ENCODE data around the gene AQP6.

The AQP6 gene

GRCh38 chr12:49942921-49943624, 29.7 kb upstream of the AQP6 start:
- DNase-seq (ENCODE audit: low spot score) = no peak

- DNase-seq (ENCODE audit: low spot score) = no peak
Measured at GRCh38 chr12:49943625-49943960, 29.2 kb upstream of the AQP6 start.

- no peak for DNase-seq (ENCODE audit: low spot score)
Measured at GRCh38 chr12:49944046-49944445, 28.7 kb upstream of the AQP6 start.

- no peak for DNase-seq (ENCODE audit: low spot score)
Measured at GRCh38 chr12:49944718-49945117, 28.0 kb upstream of the AQP6 start.

GRCh38 chr12:49945394-49946080, 27.2 kb upstream of the AQP6 start:
- DNase-seq (ENCODE audit: low spot score) = peak; percentile 70

GRCh38 chr12:49946086-49946485, 26.7 kb upstream of the AQP6 start:
- no peak for DNase-seq (ENCODE audit: low spot score)

- DNase-seq (ENCODE audit: low spot score) = no peak
Measured at GRCh38 chr12:49946497-49946896, 26.2 kb upstream of the AQP6 start.

GRCh38 chr12:49947593-49948226, 25.0 kb upstream of the AQP6 start:
- DNase-seq (ENCODE audit: low spot score) = no peak

- DNase-seq (ENCODE audit: low spot score) = no peak
Measured at GRCh38 chr12:49948866-49949845, 23.6 kb upstream of the AQP6 start.

GRCh38 chr12:49949866-49950265, 22.9 kb upstream of the AQP6 start:
- DNase-seq (ENCODE audit: low spot score) = no peak

- DNase-seq (ENCODE audit: low spot score) = no peak
Measured at GRCh38 chr12:49950273-49951251, 22.2 kb upstream of the AQP6 start, which contains the start of gene AQP2. Gene AQP2 (plus strand): TSS chr12:49950737. CDS start chr12:49950831, 94 bp downstream.

GRCh38 chr12:49951411-49952240, 21.1 kb upstream of the AQP6 start:
- DNase-seq (ENCODE audit: low spot score) = no peak

- no peak for DNase-seq (ENCODE audit: low spot score)
Measured at GRCh38 chr12:49952391-49953055, 20.2 kb upstream of the AQP6 start.

- no peak for DNase-seq (ENCODE audit: low spot score)
Measured at GRCh38 chr12:49953151-49953550, 19.6 kb upstream of the AQP6 start.

GRCh38 chr12:49953961-49954846, 18.5 kb upstream of the AQP6 start:
- no peak for DNase-seq (ENCODE audit: low spot score)

- DNase-seq (ENCODE audit: low spot score) = no peak
Measured at GRCh38 chr12:49954863-49955830, 17.6 kb upstream of the AQP6 start.
